Neuronal stem cell (in vitro differentiated cells): ENCODE results near the gene SOBP.

ENCODE experiments used
- DNase-seq: peaks from one replicate; pipeline ENCODE4 v3.0.0-alpha.2; 2013; ENCODE audit warnings: low spot score
- H2AFZ ChIP-seq: one replicate; pipeline ENCODE4 v1.6.1; 2013; ENCODE audit warnings: mild to moderate bottlenecking, low read length, inconsistent platforms
- H2AK5ac ChIP-seq: 2 replicates; pipeline ENCODE4 v1.6.1; 2013; ENCODE audit warnings: low read depth, mild to moderate bottlenecking, inconsistent platforms, low read length, moderate library complexity, mixed read lengths
- H2BK120ac ChIP-seq: 2 replicates; pipeline ENCODE4 v1.6.1; 2013; ENCODE audit warnings: low read depth, mild to moderate bottlenecking, inconsistent platforms, low read length, moderate library complexity, mixed read lengths
- H2BK12ac ChIP-seq: one replicate; pipeline ENCODE4 v1.6.1; 2013; ENCODE audit warnings: low read length, inconsistent platforms
- H2BK15ac ChIP-seq: 2 replicates; pipeline ENCODE4 v1.6.1; 2013; ENCODE audit warnings: mild to moderate bottlenecking, low read length, inconsistent platforms, mixed read lengths
- H2BK5ac ChIP-seq: one replicate; pipeline ENCODE4 v1.6.1; 2013; ENCODE audit warnings: inconsistent platforms, mild to moderate bottlenecking, low read length, moderate library complexity
- H3K14ac ChIP-seq: one replicate; pipeline ENCODE4 v1.6.1; 2013; ENCODE audit warnings: low read length, inconsistent platforms
- H3K18ac ChIP-seq: 2 replicates; pipeline ENCODE4 v1.6.1; 2013; ENCODE audit warnings: low read length, inconsistent platforms
- H3K23ac ChIP-seq: 2 replicates; pipeline ENCODE4 v1.6.1; 2013; ENCODE audit warnings: low read depth, mild to moderate bottlenecking, mixed read lengths, low read length, inconsistent platforms; ENCODE audit not compliant: poor library complexity
- H3K27ac ChIP-seq: replicated peaks from 3 replicates; pipeline ENCODE4 v1.5.1; 2013; ENCODE audit warnings: low read length, inconsistent platforms
- H3K27me3 ChIP-seq, 3 experiments: 2 replicates each; pipeline ENCODE4 v1.6.1; 2013; ENCODE audit warnings: low read length in 3 of 3, mild to moderate bottlenecking in 2 of 3, inconsistent platforms in 1 of 3, low read depth in 1 of 3, mixed read lengths in 1 of 3, moderate library complexity in 1 of 3; ENCODE audit not compliant: control insufficient read depth in 3 of 3, insufficient read depth in 3 of 3
- H3K36me3 ChIP-seq, 2 donors: replicated peaks in 1 of 2; 2 replicates each; pipeline ENCODE4 v1.6.1; 2013; ENCODE audit warnings: low read length in 2 of 2; ENCODE audit not compliant: control insufficient read depth in 2 of 2, insufficient read depth in 2 of 2
- H3K4ac ChIP-seq: 2 replicates; pipeline ENCODE4 v1.6.1; 2013; ENCODE audit warnings: inconsistent platforms, mild to moderate bottlenecking, low read length, moderate library complexity
- H3K4me1 ChIP-seq, 2 donors: 1 replicate in 1 of 2; 2 replicates in 1 of 2; pipeline ENCODE4 v1.6.1; 2013; ENCODE audit warnings: low read length in 2 of 2, low read depth in 1 of 2; ENCODE audit not compliant: control insufficient read depth in 2 of 2, insufficient read depth in 1 of 2
- H3K4me2 ChIP-seq: one replicate; pipeline ENCODE4 v1.6.1; 2013; ENCODE audit warnings: mild to moderate bottlenecking, low read length, inconsistent platforms; ENCODE audit not compliant: insufficient read depth, poor library complexity, severe bottlenecking
- H3K4me3 ChIP-seq, 2 donors: 2 replicates each; pipeline ENCODE4 v1.5.1; 2013; ENCODE audit warnings: low read length in 2 of 2, mild to moderate bottlenecking in 2 of 2, inconsistent platforms in 1 of 2, moderate library complexity in 1 of 2
- H3K79me1 ChIP-seq: one replicate; pipeline ENCODE4 v1.6.1; 2013; ENCODE audit warnings: low read depth, mild to moderate bottlenecking, inconsistent platforms, low read length, moderate library complexity
- H3K9ac ChIP-seq: one replicate; pipeline ENCODE4 v1.6.1; 2013; ENCODE audit warnings: mild to moderate bottlenecking, low read depth, low read length, inconsistent platforms; ENCODE audit not compliant: poor library complexity
- H3K9me3 ChIP-seq, 2 donors: replicated peaks in 1 of 2; 2 replicates each; pipeline versions ENCODE3 to v1.6.1; 2013; ENCODE audit warnings: low read length in 2 of 2, mild to moderate bottlenecking in 2 of 2, inconsistent platforms in 1 of 2, low read depth in 1 of 2, mixed read lengths in 1 of 2, moderate library complexity in 1 of 2; ENCODE audit not compliant: control insufficient read depth in 2 of 2, insufficient read depth in 1 of 2
- H4K8ac ChIP-seq: one replicate; pipeline ENCODE4 v1.6.1; 2013; ENCODE audit warnings: low read depth, mild to moderate bottlenecking, inconsistent platforms, low read length, moderate library complexity
- H4K91ac ChIP-seq: one replicate; pipeline ENCODE4 v1.6.1; 2013; ENCODE audit warnings: low read length, low read depth, mild to moderate bottlenecking, inconsistent platforms; ENCODE audit not compliant: poor library complexity
- WGBS, 2 donors: extraction: QIAGEN DNeasy Blood & Tissue Kit; methylation state at CpG; one replicate each; pipeline ENCODE4 v1.1.7; 2013; ENCODE audit warnings: missing lambda C conversion rate in 2 of 2, mixed read lengths in 1 of 2; ENCODE audit not compliant: insufficient read length in 2 of 2, insufficient replicate concordance in 1 of 2; ENCODE audit errors: extremely low coverage in 2 of 2; 5-methylcytosine and 5-hydroxymethylcytosine counted together

The SOBP gene

DNA sequence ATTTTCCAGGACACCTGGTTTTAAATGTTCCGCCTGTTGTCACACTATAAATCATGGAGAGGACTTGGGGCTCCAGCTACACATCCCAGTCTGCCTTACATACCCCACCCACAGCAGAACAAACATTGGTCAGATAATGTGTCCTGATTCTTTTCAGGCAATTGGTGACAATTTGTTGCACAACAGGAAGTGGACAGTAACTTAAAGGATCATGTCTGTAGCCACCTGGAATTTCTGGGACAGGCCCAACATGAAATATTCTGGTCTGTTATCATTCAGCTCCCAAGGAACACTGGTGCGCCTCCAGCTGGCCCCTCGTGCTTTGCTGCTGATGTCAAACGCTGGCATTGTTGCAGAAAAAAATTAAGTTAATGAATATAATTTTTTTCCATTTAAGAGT is 117.2 kb downstream of the SOBP start:
- Histone ChIP-seq H3K4me1 (peaks cover 36 to 59% of the 10 kb centered on the region in 2 donors), H3K4me2 (no peak overlapping the region), H3K4ac (no peak overlapping the region), H4K8ac (no peak overlapping the region), H2BK15ac (no peak overlapping the region), H3K27ac (no peak overlapping the region), H2BK12ac (no peak overlapping the region), H3K18ac (no peak overlapping the region), H3K4me3 (no peak overlapping the region), H2BK120ac (no peak overlapping the region), H3K36me3 (peaks cover 0 to 13% of the 10 kb centered on the region in 2 donors), H3K23ac (no peak overlapping the region), H3K9ac (no peak overlapping the region), H3K9me3 (no peaks in the 10 kb centered on the region), H3K14ac (no peak overlapping the region), H2AFZ (no peak overlapping the region), H3K27me3 (no peaks in the 10 kb centered on the region), H2AK5ac (no peak overlapping the region), H3K79me1 (no peaks in the 10 kb centered on the region), H2BK5ac (no peak overlapping the region), H4K91ac (no peak overlapping the region)
- no CpG with 5 or more reads among the region's 4 CpGs for WGBS, 2 donors
- no peak for DNase-seq

DNA sequence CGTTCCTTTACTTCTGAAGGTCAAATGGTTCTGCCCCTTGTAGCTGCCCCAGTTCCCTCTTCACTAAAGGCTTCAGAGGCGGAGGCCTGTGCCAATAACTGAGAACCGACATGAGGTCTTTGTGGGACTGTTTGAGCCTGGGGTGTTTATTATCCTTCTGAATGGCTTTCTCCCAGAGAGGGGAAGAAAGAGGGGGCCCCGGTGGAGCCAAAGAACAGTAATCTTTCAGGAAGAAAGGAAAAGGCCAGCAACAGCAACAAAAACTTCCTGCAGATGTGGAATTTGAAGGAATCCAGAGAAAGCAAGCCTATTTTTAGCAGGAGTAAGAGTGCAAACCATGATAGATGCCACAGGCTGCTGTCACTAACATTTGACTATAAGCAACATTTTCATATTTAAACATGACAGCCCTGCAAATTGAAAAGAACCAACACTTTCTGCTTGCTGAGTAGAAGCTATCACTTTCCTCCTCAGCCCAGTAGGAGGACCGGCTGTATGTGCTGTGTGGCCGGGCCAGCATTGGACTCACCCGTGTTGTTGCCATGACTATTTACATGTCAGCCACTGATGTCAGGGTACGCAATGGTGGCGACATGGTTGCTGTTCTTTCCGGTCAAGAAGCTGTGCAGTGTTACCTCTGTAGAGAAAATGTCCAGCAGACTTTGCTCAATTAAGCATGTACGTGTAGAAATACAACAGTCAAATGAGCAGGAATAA is 121.3 kb downstream of the SOBP start:
- Histone ChIP-seq H2AFZ (no peak overlapping the region), H3K18ac (peak overlapping the region; percentile 39), H3K79me1 (no peaks in the 10 kb centered on the region), H2AK5ac (no peak overlapping the region), H3K23ac (no peak overlapping the region), H3K9ac (no peak overlapping the region), H3K4me2 (peak overlapping the region; percentile 14), H4K8ac (no peak overlapping the region), H3K27ac (peak overlapping the region; percentile 62), H3K4ac (no peak overlapping the region), H2BK15ac (no peak overlapping the region), H3K27me3 (no peaks in the 10 kb centered on the region), H2BK12ac (no peak overlapping the region), H2BK120ac (no peak overlapping the region), H3K4me1 (peaks cover 31 to 48% of the 10 kb centered on the region in 2 donors), H3K9me3 (no peaks in the 10 kb centered on the region), H3K4me3 (peak overlapping the region in 1 of 2 donors; percentile 23), H3K36me3 (peaks cover 0 to 7% of the 10 kb centered on the region in 2 donors), H2BK5ac (no peak overlapping the region), H4K91ac (no peak overlapping the region), H3K14ac (no peak overlapping the region)
- peak; percentile 51 for DNase-seq
- WGBS, 2 donors: no CpG with 5 or more reads among the region's 11 CpGs

DNA sequence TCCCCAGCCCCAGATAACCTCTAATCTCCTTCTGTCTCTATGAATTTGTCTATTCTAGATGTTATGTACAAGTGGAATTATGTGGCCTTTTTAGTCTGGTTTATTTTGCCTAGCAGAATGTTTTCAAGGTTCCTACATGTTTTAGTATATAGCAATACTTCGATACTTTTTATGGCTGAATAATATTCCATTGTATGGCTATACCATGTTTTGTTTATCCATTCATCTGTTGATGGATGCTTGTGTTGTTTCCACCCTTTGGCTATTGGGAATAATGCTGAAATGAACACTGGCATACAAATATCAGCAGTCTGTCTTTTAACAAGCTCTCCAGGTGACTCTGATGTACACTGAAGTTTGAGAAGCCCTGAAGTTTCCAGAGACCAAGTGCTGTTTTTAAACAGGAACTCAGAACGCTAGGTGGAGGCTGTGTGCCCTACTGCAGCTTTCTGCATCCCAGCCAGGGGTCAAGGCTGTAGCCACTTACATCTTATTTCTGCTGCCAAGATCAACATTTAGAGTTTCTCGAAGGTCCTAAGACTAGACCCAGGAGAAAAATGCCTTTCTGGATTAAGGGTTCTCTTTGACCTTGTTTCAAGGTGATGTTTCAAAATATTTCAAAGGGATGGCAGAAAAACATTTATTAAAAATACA is 123.0 kb downstream of the SOBP start:
- no peak overlapping the region for H3K9ac ChIP-seq
- H3K23ac ChIP-seq: no peak overlapping the region
- H2BK5ac ChIP-seq: no peak overlapping the region
- H2BK15ac ChIP-seq: no peak overlapping the region
- H4K91ac ChIP-seq: no peak overlapping the region
- no peak overlapping the region for H3K27ac ChIP-seq
- H3K27me3 ChIP-seq: no peaks in the 10 kb centered on the region
- no peak overlapping the region for H4K8ac ChIP-seq
- H3K4me1 ChIP-seq: peaks cover 33 to 61% of the 10 kb centered on the region in 2 donors
- H3K18ac ChIP-seq: no peak overlapping the region
- H3K14ac ChIP-seq: no peak overlapping the region
- no peaks in the 10 kb centered on the region for H3K79me1 ChIP-seq
- WGBS, 2 donors: no CpG with 5 or more reads among the region's 3 CpGs
- no peak overlapping the region for H2BK120ac ChIP-seq
- H3K9me3 ChIP-seq: no peaks in the 10 kb centered on the region
- H3K36me3 ChIP-seq: no peaks in the 10 kb centered on the region
- H3K4me3 ChIP-seq: no peak overlapping the region
- no peak overlapping the region for H3K4me2 ChIP-seq
- H2BK12ac ChIP-seq: no peak overlapping the region
- DNase-seq: no peak
- no peak overlapping the region for H3K4ac ChIP-seq
- no peak overlapping the region for H2AFZ ChIP-seq
- H2AK5ac ChIP-seq: no peak overlapping the region

DNA sequence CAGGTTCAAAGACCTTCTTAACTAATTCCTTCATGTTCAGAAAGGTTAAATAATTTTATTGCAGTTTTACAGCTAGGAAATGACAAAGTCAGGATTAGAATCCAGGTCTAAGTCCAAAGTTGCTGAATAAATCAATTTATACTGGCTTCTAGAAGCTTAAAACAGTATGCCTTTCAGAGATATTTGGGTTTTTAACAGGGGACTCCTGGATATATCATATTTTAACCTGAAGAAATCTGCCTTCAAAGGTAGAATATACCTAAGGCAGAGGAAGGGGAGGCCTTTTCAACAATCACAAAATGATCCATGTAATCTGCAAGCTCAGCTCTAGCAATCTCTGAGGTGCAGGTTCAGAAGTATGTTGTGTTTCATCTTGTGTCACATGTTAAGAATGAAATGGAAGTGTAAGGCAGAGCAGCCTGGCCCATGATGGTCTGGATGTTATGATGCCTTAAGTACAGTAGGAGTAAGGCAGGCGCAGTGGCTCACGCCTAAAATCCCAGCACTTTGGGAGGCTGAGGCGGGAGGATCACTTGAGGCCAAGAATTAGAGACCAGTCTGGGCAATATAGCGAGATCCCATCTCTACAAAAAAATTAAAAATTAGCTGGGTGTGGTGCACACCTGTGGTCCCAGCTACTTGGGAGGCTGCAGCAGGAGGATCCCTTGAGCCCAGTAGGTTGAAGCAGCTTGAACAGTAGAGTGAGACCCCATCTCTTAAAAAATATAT is 123.9 kb downstream of the SOBP start:
- Histone ChIP-seq H2BK15ac (no peak overlapping the region), H2AFZ (no peak overlapping the region), H3K4me2 (no peak overlapping the region), H3K27ac (no peak overlapping the region), H3K4ac (no peak overlapping the region), H3K18ac (no peak overlapping the region), H3K4me1 (peaks cover 37 to 67% of the 10 kb centered on the region in 2 donors), H4K8ac (no peak overlapping the region), H4K91ac (no peak overlapping the region), H3K23ac (no peak overlapping the region), H2BK12ac (no peak overlapping the region), H2BK120ac (no peak overlapping the region), H2BK5ac (no peak overlapping the region), H3K79me1 (no peaks in the 10 kb centered on the region), H3K36me3 (no peaks in the 10 kb centered on the region), H2AK5ac (no peak overlapping the region), H3K27me3 (no peaks in the 10 kb centered on the region), H3K14ac (no peak overlapping the region), H3K9me3 (no peaks in the 10 kb centered on the region), H3K9ac (no peak overlapping the region), H3K4me3 (no peak overlapping the region)
- WGBS, 2 donors: no CpG with 5 or more reads among the region's 4 CpGs
- no peak for DNase-seq
